Muscle of leg (tissue), 16 donors: Measurements from ENCODE around the gene BSPRY. TPM values are rescaled to one million over a fixed set of nuclear protein-coding genes. Genes with fewer than 3 reads are reported as not detected.

Experiments used
- DNase-seq: peaks from one replicate; pipeline ENCODE4 v3.0.0; 2013
- H3K27ac ChIP-seq: one replicate; pipeline ENCODE4 v1.5.1; 2013; ENCODE audit warnings: mild to moderate bottlenecking, low read length, control low read depth
- H3K27me3 ChIP-seq: one replicate; pipeline ENCODE4 v1.6.1; 2013; ENCODE audit warnings: low read length; ENCODE audit not compliant: control insufficient read depth, insufficient read depth
- H3K36me3 ChIP-seq: one replicate; pipeline ENCODE4 v1.6.1; 2013; ENCODE audit warnings: low read length; ENCODE audit not compliant: control insufficient read depth, insufficient read depth
- H3K4me1 ChIP-seq: one replicate; pipeline ENCODE4 v1.6.1; 2013; ENCODE audit warnings: low read length; ENCODE audit not compliant: control insufficient read depth, insufficient read depth
- H3K4me3 ChIP-seq: one replicate; pipeline ENCODE4 v1.5.1; 2013; ENCODE audit warnings: low read length, control low read depth
- H3K9me3 ChIP-seq: replicated peaks from 2 replicates; pipeline ENCODE4 v1.6.1; 2013; ENCODE audit warnings: low read depth, low read length; ENCODE audit not compliant: control insufficient read depth
- WGBS: methylation state at CpG from one replicate; pipeline ENCODE4 v1.1.5; 2013; ENCODE audit warnings: missing lambda C conversion rate; ENCODE audit not compliant: insufficient coverage; 5-methylcytosine and 5-hydroxymethylcytosine counted together
- long read RNA-seq, 11 donors: transcript quantifications; one replicate each; lab custom pipeline, GENCODE V29; 2026
- polyA plus RNA-seq, 8 donors: library from polyadenylated mRNA; unstranded; fragments of 120-200 nt; gene quantifications; one replicate each; pipeline versions ENCODE4 v1.2.1 to v1.2.3, GENCODE V29; 2013; ENCODE audit warnings: inconsistent platforms in 1 of 8, low replicate concordance in 1 of 8; ENCODE audit not compliant: insufficient read length in 8 of 8, insufficient read depth in 1 of 8
- total RNA-seq: library from RNA; stranded (reverse); fragments of 120-200 nt; gene quantifications from one replicate; pipeline ENCODE4 v1.2.4, GENCODE V29; 2013

Gene BSPRY
- total RNA-seq (0.22 TPM), polyA plus RNA-seq (under 1 TPM; 0.40 to 0.97 (median 0.56) TPM)
- long read RNA-seq, donor 1: 0 reads
- long read RNA-seq, donor 2: 0 reads
- long read RNA-seq, donor 3, partial matches to known transcripts: 0 of 1 reads
- long read RNA-seq, donor 3, other reads (novel, unspliced or antisense): 0 of 1 reads
- long read RNA-seq, donor 4: 0 reads
- long read RNA-seq, donor 5: 0 reads
- long read RNA-seq, donor 6, partial matches to known transcripts: 0 of 1 reads
- long read RNA-seq, donor 6, other reads (novel, unspliced or antisense): 0 of 1 reads
- long read RNA-seq, donor 7: 0 reads
- long read RNA-seq, donor 8: 0 reads
- long read RNA-seq, donor 9: 0 reads
- long read RNA-seq, donor 10: 0 reads
- long read RNA-seq, donor 11, partial matches to known transcripts: 8 of 8 reads
- long read RNA-seq, donor 11, other reads (novel, unspliced or antisense): 0 of 8 reads

GRCh38 chr9:113349445-113350094 is at the start of gene BSPRY:
TSS of gene BSPRY (plus strand) at chr9:113349541. CDS start at chr9:113349580, 39 bp downstream.
- H3K27me3 ChIP-seq: peaks cover 50% of the 10 kb centered on the region
- no peak within 1 kb of the TSS for H3K27ac ChIP-seq
- no peak for DNase-seq
- H3K4me3 ChIP-seq: no peak within 1 kb of the TSS
- WGBS: 1% methylated on average over 69 of the region's 71 CpGs
- no peaks in the 10 kb centered on the region for H3K36me3 ChIP-seq
- peaks cover 9% of the 10 kb centered on the region for H3K4me1 ChIP-seq
- H3K9me3 ChIP-seq: no peaks in the 10 kb centered on the region

- Histone ChIP-seq H3K4me1 (peaks cover 2% of the 10 kb centered on the region), H3K27me3 (peaks cover 7% of the 10 kb centered on the region), H3K27ac (no peak overlapping the region), H3K9me3 (no peaks in the 10 kb centered on the region), H3K36me3 (no peaks in the 10 kb centered on the region), H3K4me3 (no peak overlapping the region)
- peak; percentile 77 for DNase-seq
- no CpG with 5 or more reads among the region's 8 CpGs for WGBS
Observed at GRCh38 chr9:113299800-113300292, 49.5 kb upstream of the BSPRY start.

GRCh38 chr9:113301548-113301947 is 47.8 kb upstream of the BSPRY start:
- DNase-seq: no peak
- peaks cover 7% of the 10 kb centered on the region for H3K27me3 ChIP-seq
- 70% methylated on average over 2 of the region's 8 CpGs for WGBS
- H3K27ac ChIP-seq: no peak overlapping the region
- no peaks in the 10 kb centered on the region for H3K9me3 ChIP-seq
- H3K4me3 ChIP-seq: no peak overlapping the region
- H3K36me3 ChIP-seq: no peaks in the 10 kb centered on the region
- peaks cover 2% of the 10 kb centered on the region for H3K4me1 ChIP-seq

- Histone ChIP-seq H3K27ac (no peak within 1 kb of the TSS), H3K4me1 (peaks cover 2% of the 10 kb centered on the region), H3K4me3 (no peak within 1 kb of the TSS), H3K9me3 (no peaks in the 10 kb centered on the region), H3K36me3 (no peaks in the 10 kb centered on the region), H3K27me3 (peaks cover 7% of the 10 kb centered on the region)
- no peak for DNase-seq
- 66% methylated on average over 21 of the region's 25 CpGs for WGBS
Observed at GRCh38 chr9:113302792-113303418, 46.4 kb upstream of the BSPRY start, which contains the start of gene RNF183. TSS of gene RNF183 (minus strand) at chr9:113303376. CDS start at chr9:113298184, 5,192 bp downstream.

GRCh38 chr9:113306566-113306965 is 42.8 kb upstream of the BSPRY start:
- WGBS: no CpG with 5 or more reads among the region's 1 CpG
- H3K27me3 ChIP-seq: peaks cover 3% of the 10 kb centered on the region
- H3K27ac ChIP-seq: no peak overlapping the region
- H3K9me3 ChIP-seq: no peaks in the 10 kb centered on the region
- no peak for DNase-seq
- no peaks in the 10 kb centered on the region for H3K36me3 ChIP-seq
- H3K4me3 ChIP-seq: no peak overlapping the region
- H3K4me1 ChIP-seq: no peaks in the 10 kb centered on the region

GRCh38 chr9:113307396-113307975 is 41.9 kb upstream of the BSPRY start:
- 50% methylated on average over 6 of the region's 8 CpGs for WGBS
- Histone ChIP-seq H3K4me1 (peaks cover 5% of the 10 kb centered on the region), H3K36me3 (no peaks in the 10 kb centered on the region), H3K9me3 (no peaks in the 10 kb centered on the region), H3K27me3 (peaks cover 3% of the 10 kb centered on the region), H3K4me3 (no peak overlapping the region), H3K27ac (no peak overlapping the region)
- no peak for DNase-seq

GRCh38 chr9:113309204-113309813 is 40.0 kb upstream of the BSPRY start:
- H3K9me3 ChIP-seq: no peaks in the 10 kb centered on the region
- WGBS: no CpG with 5 or more reads among the region's 2 CpGs
- DNase-seq: peak; percentile 55
- H3K4me3 ChIP-seq: no peak overlapping the region
- H3K4me1 ChIP-seq: peaks cover 9% of the 10 kb centered on the region
- no peaks in the 10 kb centered on the region for H3K36me3 ChIP-seq
- no peaks in the 10 kb centered on the region for H3K27me3 ChIP-seq
- no peak overlapping the region for H3K27ac ChIP-seq

GRCh38 chr9:113310538-113310937 is 38.8 kb upstream of the BSPRY start:
- Histone ChIP-seq H3K36me3 (no peaks in the 10 kb centered on the region), H3K27ac (no peak overlapping the region), H3K4me1 (peaks cover 9% of the 10 kb centered on the region), H3K4me3 (no peak overlapping the region), H3K9me3 (no peaks in the 10 kb centered on the region), H3K27me3 (no peaks in the 10 kb centered on the region)
- WGBS: no CpG with 5 or more reads among the region's 3 CpGs
- peak; percentile 19 for DNase-seq

GRCh38 chr9:113311961-113312360 is 37.4 kb upstream of the BSPRY start:
- Histone ChIP-seq H3K27me3 (no peaks in the 10 kb centered on the region), H3K9me3 (no peaks in the 10 kb centered on the region), H3K4me1 (peaks cover 9% of the 10 kb centered on the region), H3K36me3 (no peaks in the 10 kb centered on the region), H3K4me3 (no peak overlapping the region), H3K27ac (no peak overlapping the region)
- DNase-seq: no peak
- WGBS: no CpG with 5 or more reads among the region's 3 CpGs
